Activated CD4-positive, alpha-beta memory T cell treated with anti-CD3 and anti-CD28 coated beads, Interleukin-2, amount 10 ng/mL, durations not matched to agents 7 days and 5 days (primary cell): ENCODE data around the gene PLAAT4. TPM values are rescaled to one million over a fixed set of nuclear protein-coding genes. Genes with fewer than 3 reads are reported as not detected.
A peak's percentile ranks its signal among the peaks of the same experiment; 100 is the strongest.

Experiments used
- CTCF ChIA-PET: fragments of 350-600 bp; sonication (Branson Sonifier 250); formaldehyde crosslinking; loops from one replicate; lab custom pipeline; 2021; ENCODE audit warnings: antibody characterized with exemption, inconsistent platforms; lab: Charles Lee
- POLR2A ChIA-PET: fragments of 350-600 bp; sonication (Branson Sonifier 250); formaldehyde crosslinking; loops from one replicate; lab custom pipeline; 2021; ENCODE audit warnings: antibody characterized with exemption; lab: Charles Lee
- DNase-seq: peaks from one replicate; pipeline ENCODE4 v3.0.0-alpha.2; 2020
- H3K27ac Mint-ChIP-seq: one replicate; pipeline ENCODE4 v1.8.0; 2021; ENCODE audit warnings: mild to moderate bottlenecking, mixed read lengths
- H3K27me3 Mint-ChIP-seq: one replicate; pipeline ENCODE4 v1.8.0; 2021; ENCODE audit warnings: mixed read lengths
- H3K36me3 Mint-ChIP-seq: one replicate; pipeline ENCODE4 v1.8.0; 2021; ENCODE audit warnings: low read depth, mixed read lengths
- H3K4me1 Mint-ChIP-seq: one replicate; pipeline ENCODE4 v1.8.0; 2021; ENCODE audit warnings: mixed read lengths
- H3K4me3 Mint-ChIP-seq: one replicate; pipeline ENCODE4 v1.8.0; 2021; ENCODE audit warnings: mild to moderate bottlenecking, mixed read lengths
- H3K9me3 Mint-ChIP-seq: one replicate; pipeline ENCODE4 v1.8.0; 2021; ENCODE audit warnings: mixed read lengths
- total RNA-seq, 2 experiments: library from RNA; stranded (reverse); gene quantifications; one replicate each; pipeline ENCODE4 v1.2.3, GENCODE V29; 2021

The PLAAT4 gene
- total RNA-seq, 2 experiments from 2014 or later = 104 to 106 TPM

DNA sequence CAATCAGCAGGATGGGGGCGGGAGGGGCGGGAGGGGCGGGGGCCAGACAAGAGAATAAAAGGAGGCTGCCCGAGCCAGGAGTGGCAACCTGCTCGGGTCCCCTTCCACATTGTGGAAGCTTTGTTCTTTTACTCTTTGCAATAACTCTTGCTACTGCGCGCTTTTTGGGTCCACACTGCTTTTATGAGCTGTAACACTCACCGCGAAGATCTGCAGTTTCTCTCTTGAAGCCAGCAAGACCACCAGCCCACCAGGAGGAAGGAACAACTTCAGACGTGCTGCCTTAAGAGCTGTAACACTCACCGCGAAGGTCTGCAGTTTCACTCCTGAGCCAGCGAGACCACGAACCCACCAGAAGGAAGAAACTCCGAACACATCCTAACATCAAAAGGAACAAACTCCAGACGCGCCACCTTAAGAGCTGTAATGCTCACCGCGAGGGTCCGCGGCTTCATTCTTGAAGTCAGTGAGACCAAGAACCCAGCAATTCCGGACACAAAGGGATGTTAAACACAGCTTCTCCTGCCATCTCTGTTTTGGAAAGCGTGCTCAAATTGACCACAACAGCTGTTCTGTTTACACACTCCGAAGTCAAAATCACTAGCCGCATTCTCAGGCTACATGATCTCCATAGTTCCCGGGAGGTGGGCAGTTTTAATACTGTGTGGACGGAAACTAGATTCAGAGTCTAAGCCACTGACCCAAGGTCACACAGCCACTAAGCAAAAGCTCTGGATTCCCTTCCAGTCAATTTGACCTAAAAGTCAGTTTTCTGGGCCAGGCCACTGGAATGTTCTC, 14.7 kb downstream of the PLAAT4 start:
- H3K9me3 Mint-ChIP-seq = no peaks in the 10 kb centered on the region
- H3K27me3 Mint-ChIP-seq = no peaks in the 10 kb centered on the region
- H3K4me1 Mint-ChIP-seq = peaks cover 39% of the 10 kb centered on the region
- H3K4me3 Mint-ChIP-seq = no peak overlapping the region
- DNase-seq = no peak
- peaks cover 16% of the 10 kb centered on the region for H3K36me3 Mint-ChIP-seq
- ChIA-PET POLR2A (interaction anchor here (1.3 to 5.2 kb wide), 5 partner anchors 12 to 119 kb away, joined by 3 to 53 read pairs (median 6); partner anchors contain the start of genes PLAAT2 and PLAAT4), CTCF (interaction anchor here (1.8 kb wide), 1 partner anchor 14 kb away, joined by 13 read pairs; the partner anchor contains the start of gene PLAAT4)
- H3K27ac Mint-ChIP-seq = peak overlapping the region; percentile 34

- ChIA-PET POLR2A (interaction anchor here (1.3 to 5.2 kb wide), 5 partner anchors 12 to 119 kb away, joined by 3 to 53 read pairs (median 6); partner anchors contain the start of genes PLAAT2 and PLAAT4), CTCF (interaction anchor here (1.8 kb wide), 1 partner anchor 15 kb away, joined by 13 read pairs; the partner anchor contains the start of gene PLAAT4)
- Mint-ChIP-seq H3K9me3 (no peaks in the 10 kb centered on the region), H3K27ac (no peak overlapping the region), H3K36me3 (peaks cover 10% of the 10 kb centered on the region), H3K4me3 (no peak overlapping the region), H3K4me1 (peaks cover 39% of the 10 kb centered on the region), H3K27me3 (no peaks in the 10 kb centered on the region)
- DNase-seq = no peak
Measured at GRCh38 chr11:63551889-63552266, 15.3 kb downstream of the PLAAT4 start.

- peak overlapping the region; percentile 48 for H3K27ac Mint-ChIP-seq
- no peak for DNase-seq
- CTCF ChIA-PET = interaction anchor here (1.3 kb wide), 1 partner anchor 14 kb away, joined by 6 read pairs; no protein-coding TSS in a partner anchor
- peaks cover 39% of the 10 kb centered on the region for H3K4me1 Mint-ChIP-seq
- H3K9me3 Mint-ChIP-seq = no peaks in the 10 kb centered on the region
- H3K27me3 Mint-ChIP-seq = no peaks in the 10 kb centered on the region
- H3K36me3 Mint-ChIP-seq = peaks cover 4% of the 10 kb centered on the region
- POLR2A ChIA-PET = interaction anchor here (1.1 to 5.2 kb wide), 6 partner anchors 11 to 39 kb away, joined by 4 to 53 read pairs (median 6); partner anchors contain the start of genes PLAAT2 and PLAAT4
- peak overlapping the region; percentile 6 for H3K4me3 Mint-ChIP-seq
Measured at GRCh38 chr11:63552921-63553320, 16.3 kb downstream of the PLAAT4 start.

GRCh38 chr11:63553759-63554158, 17.2 kb downstream of the PLAAT4 start:
- CTCF ChIA-PET = interaction anchor here (0.6 to 1.3 kb wide), 2 partner anchors 13 to 49 kb away, joined by 3 to 6 read pairs; no protein-coding TSS in a partner anchor
- H3K36me3 Mint-ChIP-seq = no peaks in the 10 kb centered on the region
- H3K4me3 Mint-ChIP-seq = peak overlapping the region; percentile 46
- POLR2A ChIA-PET = interaction anchor here (0.6 to 5.2 kb wide), 7 partner anchors 8 to 22 kb away, joined by 3 to 53 read pairs (median 5); partner anchors contain the start of genes PLAAT2 and PLAAT4
- peaks cover 39% of the 10 kb centered on the region for H3K4me1 Mint-ChIP-seq
- DNase-seq = peak; percentile 57
- no peaks in the 10 kb centered on the region for H3K27me3 Mint-ChIP-seq
- peak overlapping the region; percentile 90 for H3K27ac Mint-ChIP-seq
- no peaks in the 10 kb centered on the region for H3K9me3 Mint-ChIP-seq

DNA sequence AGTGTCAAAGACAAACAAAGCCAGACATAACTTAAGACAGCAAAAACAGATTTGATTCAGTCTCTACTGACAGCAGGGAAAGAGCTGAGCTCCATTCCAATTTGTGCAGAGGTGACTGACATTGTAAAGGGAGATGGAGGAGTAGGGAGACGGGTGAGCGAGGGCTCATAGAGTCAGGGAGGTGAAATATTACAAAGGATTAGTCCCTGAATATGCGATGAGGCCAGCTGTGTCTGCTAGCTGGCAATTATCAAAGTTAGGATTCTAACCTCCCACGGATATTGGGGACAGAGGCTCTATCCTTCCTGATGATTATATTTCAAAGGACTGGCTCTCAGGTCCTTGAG, 18.2 kb downstream of the PLAAT4 start:
- no peak overlapping the region for H3K4me3 Mint-ChIP-seq
- H3K9me3 Mint-ChIP-seq = no peaks in the 10 kb centered on the region
- H3K36me3 Mint-ChIP-seq = no peaks in the 10 kb centered on the region
- H3K27me3 Mint-ChIP-seq = no peaks in the 10 kb centered on the region
- peaks cover 40% of the 10 kb centered on the region for H3K4me1 Mint-ChIP-seq
- CTCF ChIA-PET = interaction anchor here (0.8 kb wide), 2 partner anchors 12 to 18 kb away, joined by 3 read pairs; no protein-coding TSS in a partner anchor
- DNase-seq = no peak
- POLR2A ChIA-PET = interaction anchor here (1.0 to 5.2 kb wide), 5 partner anchors 9 to 18 kb away, joined by 3 to 53 read pairs (median 5); partner anchors contain the start of genes PLAAT2 and PLAAT4
- H3K27ac Mint-ChIP-seq = no peak overlapping the region

DNA sequence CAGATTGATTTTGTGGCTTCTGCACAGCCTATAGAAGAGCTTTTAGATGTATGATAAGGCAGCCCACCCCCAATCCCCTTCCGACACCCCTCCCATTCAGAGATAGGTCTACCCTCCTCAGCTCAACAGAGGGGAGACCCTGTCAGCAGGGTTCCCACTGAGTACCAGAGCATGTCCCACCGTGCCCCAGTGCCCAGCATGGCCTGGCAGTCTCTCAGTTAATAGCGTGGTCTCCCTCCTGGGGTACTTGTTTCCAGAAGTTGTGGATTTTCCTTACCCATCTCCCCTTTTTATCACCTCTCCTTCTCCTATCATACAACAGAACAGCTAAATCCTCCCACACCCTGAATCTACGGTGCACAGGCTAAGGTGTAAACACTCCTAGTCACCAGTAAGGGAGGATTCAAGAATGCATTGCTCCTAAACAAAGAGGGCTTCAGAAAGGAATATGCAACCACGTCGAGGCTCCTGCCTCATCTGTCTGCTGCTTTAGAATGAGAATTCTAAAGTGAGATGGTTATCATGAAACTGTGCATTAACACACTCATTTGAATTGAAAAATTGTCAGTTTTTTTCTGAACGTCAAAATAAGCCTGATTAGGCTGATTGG, 19.9 kb downstream of the PLAAT4 start:
- CTCF ChIA-PET = no interaction called here
- Mint-ChIP-seq H3K4me1 (peaks cover 46% of the 10 kb centered on the region), H3K9me3 (no peaks in the 10 kb centered on the region), H3K36me3 (no peaks in the 10 kb centered on the region), H3K27me3 (no peaks in the 10 kb centered on the region), H3K4me3 (no peak overlapping the region), H3K27ac (no peak overlapping the region)
- POLR2A ChIA-PET = interaction anchor here (1.5 to 2.4 kb wide), 3 partner anchors 8 to 20 kb away, joined by 5 to 10 read pairs (median 9); partner anchors contain the start of gene PLAAT4
- DNase-seq = no peak

- H3K27me3 Mint-ChIP-seq = no peaks in the 10 kb centered on the region
- peaks cover 41% of the 10 kb centered on the region for H3K4me1 Mint-ChIP-seq
- ChIA-PET CTCF (no interaction called here), POLR2A (interaction anchor here (2.4 kb wide), 1 partner anchor 21 kb away, joined by 10 read pairs; the partner anchor contains the start of gene PLAAT4)
- H3K27ac Mint-ChIP-seq = no peak overlapping the region
- no peaks in the 10 kb centered on the region for H3K36me3 Mint-ChIP-seq
- H3K9me3 Mint-ChIP-seq = no peaks in the 10 kb centered on the region
- no peak overlapping the region for H3K4me3 Mint-ChIP-seq
- no peak for DNase-seq
Measured at GRCh38 chr11:63557570-63557969, 21.0 kb downstream of the PLAAT4 start.

- no peak overlapping the region for H3K27ac Mint-ChIP-seq
- peaks cover 35% of the 10 kb centered on the region for H3K4me1 Mint-ChIP-seq
- no peaks in the 10 kb centered on the region for H3K36me3 Mint-ChIP-seq
- no peak overlapping the region for H3K4me3 Mint-ChIP-seq
- H3K9me3 Mint-ChIP-seq = no peaks in the 10 kb centered on the region
- ChIA-PET CTCF (interaction anchor here (0.8 kb wide), 1 partner anchor 22 kb away, joined by 3 read pairs; the partner anchor contains the start of gene PLAAT4), POLR2A (interaction anchor here (1.0 kb wide), 1 partner anchor 8 kb away, joined by 3 read pairs; no protein-coding TSS in a partner anchor)
- H3K27me3 Mint-ChIP-seq = no peaks in the 10 kb centered on the region
- no peak for DNase-seq
Measured at GRCh38 chr11:63558459-63559157, 22.0 kb downstream of the PLAAT4 start.

DNA sequence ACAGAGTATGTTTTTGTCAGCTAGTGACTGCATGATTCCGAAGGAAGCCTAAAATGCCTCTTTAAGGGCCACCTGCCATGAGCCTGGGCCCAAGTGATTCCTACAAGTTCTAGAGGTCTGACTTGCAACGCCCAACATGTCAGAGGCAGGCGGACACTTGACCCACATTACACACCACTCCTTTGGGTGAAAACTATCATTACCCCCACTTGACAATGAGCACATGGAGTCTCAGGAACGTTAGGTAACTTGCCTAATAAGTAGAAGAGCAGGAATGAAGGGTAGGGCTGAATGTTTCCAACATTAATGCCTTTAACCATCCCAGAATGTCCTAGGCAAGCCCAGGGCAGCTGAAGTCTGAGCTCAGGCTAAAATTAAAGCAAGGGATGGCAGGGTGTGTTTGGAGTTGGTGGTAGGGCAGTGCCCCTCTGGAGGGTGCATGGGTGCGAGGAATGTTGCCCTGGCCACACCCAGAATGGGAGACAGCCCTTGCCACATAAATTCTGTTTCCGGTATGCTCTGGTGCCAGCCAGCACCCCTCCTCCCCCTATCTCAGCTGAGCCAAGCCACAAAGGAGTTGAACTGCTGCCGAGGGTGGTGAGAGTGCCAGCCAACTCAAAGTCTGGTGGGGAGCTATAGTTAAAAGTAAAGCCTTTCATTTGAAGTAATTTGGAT, 24.0 kb downstream of the PLAAT4 start:
- ChIA-PET POLR2A (interaction anchor here (1.6 kb wide), 1 partner anchor 23 kb away, joined by 5 read pairs; no protein-coding TSS in a partner anchor), CTCF (no interaction called here)
- Mint-ChIP-seq H3K27ac (no peak overlapping the region), H3K36me3 (no peaks in the 10 kb centered on the region), H3K4me3 (no peak overlapping the region), H3K27me3 (no peaks in the 10 kb centered on the region), H3K4me1 (peaks cover 37% of the 10 kb centered on the region), H3K9me3 (no peaks in the 10 kb centered on the region)
- no peak for DNase-seq

DNA sequence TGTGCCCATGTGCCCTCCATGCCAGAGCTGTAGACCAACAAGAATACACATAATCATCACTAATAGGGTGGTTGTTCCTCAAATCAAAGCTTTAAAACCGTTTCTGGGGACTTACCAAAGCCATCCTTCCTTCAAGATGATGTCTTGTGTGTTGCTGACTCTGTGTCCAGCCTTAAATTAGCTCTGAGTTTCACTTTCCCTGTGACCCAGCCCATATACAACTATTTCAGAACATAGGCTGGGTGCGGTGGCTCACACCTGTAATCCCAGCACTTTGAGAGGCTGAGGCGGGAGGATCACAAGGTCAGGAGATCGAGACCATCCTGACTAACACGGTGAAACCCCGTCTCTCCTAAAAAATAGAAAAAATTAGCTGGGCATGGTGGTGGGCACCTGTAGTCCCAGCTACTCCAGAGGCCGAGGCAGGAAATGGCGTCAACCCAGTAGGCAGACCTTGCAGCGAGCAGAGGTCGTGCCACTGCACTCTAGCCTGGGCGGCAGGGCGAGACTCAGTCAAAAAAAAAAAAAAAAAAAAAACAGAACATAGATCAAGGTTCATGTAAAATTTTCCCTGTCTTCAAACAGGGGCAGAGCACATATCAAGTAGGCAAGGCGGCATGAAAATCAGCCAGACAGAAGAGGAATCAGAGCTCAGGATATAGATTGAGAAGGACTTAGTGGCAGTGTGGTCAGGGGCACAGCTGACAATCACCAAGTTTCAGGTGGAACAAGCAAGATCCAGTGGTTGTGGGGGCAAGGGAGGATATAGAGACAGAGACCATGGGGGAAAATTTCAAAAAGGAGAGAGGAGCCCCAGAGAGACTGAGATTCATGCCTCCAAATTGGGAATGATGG, 26.8 kb downstream of the PLAAT4 start, which contains the start of gene PLAAT2:
Gene PLAAT2 (minus strand): TSS at position 179 of the 855 bp plus-strand sequence. CDS start 55 bp downstream, at position 124.
- Mint-ChIP-seq H3K27ac (no peak within 1 kb of the TSS), H3K4me3 (no peak within 1 kb of the TSS)
- POLR2A ChIA-PET = interaction anchor here (0.8 to 4.7 kb wide), 7 partner anchors 8 to 107 kb away, joined by 3 to 26 read pairs (median 4); partner anchors contain the start of genes ATL3 and PLAAT4

More for the DNA sequence above, 26.8 kb downstream of the PLAAT4 start, which contains the start of gene PLAAT2:
- CTCF ChIA-PET = interaction anchor here (0.8 to 1.6 kb wide), 4 partner anchors 10 to 84 kb away, joined by 4 to 7 read pairs (median 4); no protein-coding TSS in a partner anchor
- Mint-ChIP-seq H3K36me3 (no peaks in the 10 kb centered on the region), H3K27me3 (no peaks in the 10 kb centered on the region), H3K4me1 (peaks cover 60% of the 10 kb centered on the region), H3K9me3 (no peaks in the 10 kb centered on the region)
- no peak for DNase-seq
